Measurements from ENCODE around the gene DPAGT1.

DNA sequence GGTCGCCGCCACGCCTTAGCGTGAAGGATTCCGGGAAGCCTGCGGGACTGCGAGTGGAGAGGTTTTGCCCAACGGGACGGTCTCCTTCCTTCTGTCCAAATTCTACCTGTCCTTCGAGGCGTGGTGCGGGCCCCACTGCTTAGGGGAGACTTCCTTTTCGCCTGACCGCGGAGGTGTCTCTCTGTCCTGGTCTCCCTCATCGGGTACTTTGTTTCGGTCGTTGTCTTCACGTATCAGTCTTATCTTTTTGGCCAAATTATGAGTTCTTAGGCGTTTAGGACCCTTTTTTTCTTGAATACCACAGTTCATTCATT lies 20.1 kb upstream of the DPAGT1 start:
- TF ChIP-seq CTCF (conservative IDR thresholded peaks at IDR 0.05; ENCODE audit: low read length) (no peak), EZH2phosphoT487 (IDR thresholded peaks at IDR 0.05; ENCODE audit: borderline replicate concordance, low read depth, low read length) (no peak)
